GM12878 (cell line): ENCODE data around the gene SYNGR4. TPM values are rescaled to one million over a fixed set of nuclear protein-coding genes. Genes with fewer than 3 reads are reported as not detected.

Experiments
- ATAC-seq: fragments of 200-7000 bp; cut with Tn5 transposase; 3 replicates; pipeline ENCODE4 v1.9.1; 2020; ENCODE audit warnings: mild to moderate bottlenecking, moderate library complexity
- BruUV-seq: library from RNA; stranded (reverse); fragments of 400-500 nt; replicated peaks from 2 replicates; lab custom pipeline; 2021; lab: Mats Ljungman, UMichigan
- CTCF ChIA-PET: fragments of 300-600 bp; sonication (Branson Sonifier 250); formaldehyde crosslinking; extraction: SDS; loops from one replicate; lab custom pipeline; 2021; ENCODE audit warnings: inconsistent platforms; lab: Yijun Ruan, JAX
- POLR2A ChIA-PET: fragments of 350-600 bp; formaldehyde crosslinking; extraction: SDS; loops from one replicate; lab custom pipeline; 2021; ENCODE audit warnings: inconsistent platforms; lab: Charles Lee
- RAD21 ChIA-PET: fragments of 300-600 bp; sonication (Branson Sonifier 250); formaldehyde crosslinking; loops from one replicate; lab custom pipeline; 2023; ENCODE audit warnings: antibody characterized with exemption; ENCODE audit not compliant: unreplicated experiment; lab: Charles Lee
- SMC1A ChIA-PET: fragments of 300-600 bp; sonication (Branson Sonifier 250); formaldehyde crosslinking; loops from one replicate; lab custom pipeline; 2023; ENCODE audit not compliant: unreplicated experiment, uncharacterized antibody; lab: Charles Lee
- DNase-seq: peaks from one replicate; pipeline ENCODE4 v3.0.0-alpha.2; 2011; ENCODE audit warnings: low read depth, low spot score
- FAIRE-seq: peaks from 3 replicates; lab custom pipeline; 2011; peaks lifted over from hg19 to GRCh38; lab: Jason Lieb, UNC
- H2AFZ ChIP-seq: 2 replicates; pipeline ENCODE4 v1.6.0; 2011; ENCODE audit warnings: low read depth, low read length, control low read depth; ENCODE audit not compliant: control insufficient read depth
- H3K27ac ChIP-seq: 2 replicates; pipeline ENCODE4 v1.5.1; 2011; ENCODE audit warnings: control low read depth; ENCODE audit not compliant: control insufficient read depth, insufficient read depth
- H3K27me3 ChIP-seq, 2 experiments: replicated peaks in 1 of 2; 2 replicates each; pipeline versions ENCODE4 v1.6.0 to v1.6.1; 2011; ENCODE audit warnings: low read length in 1 of 2; ENCODE audit not compliant: control insufficient read depth in 2 of 2, insufficient read depth in 2 of 2
- H3K36me3 ChIP-seq, 2 experiments: 2 replicates each; pipeline ENCODE4 v1.5.1; 2011; ENCODE audit warnings: low read length in 1 of 2; ENCODE audit not compliant: control insufficient read depth in 2 of 2, insufficient read depth in 2 of 2
- H3K4me1 ChIP-seq: 2 replicates; pipeline ENCODE4 v1.6.1; 2011; ENCODE audit warnings: mild to moderate bottlenecking, low read length, moderate library complexity, mixed read lengths; ENCODE audit not compliant: control insufficient read depth, insufficient read depth
- H3K4me2 ChIP-seq: 2 replicates; pipeline ENCODE4 v1.6.0; 2011; ENCODE audit warnings: control low read depth; ENCODE audit not compliant: control insufficient read depth, insufficient read depth
- H3K4me3 ChIP-seq: fragments of 200-600 bp; sonication (generic); 2 replicates; pipeline ENCODE4 v1.5.1; 2016
- H3K79me2 ChIP-seq: 2 replicates; pipeline ENCODE4 v1.6.0; 2011; ENCODE audit warnings: low read length; ENCODE audit not compliant: control insufficient read depth, insufficient read depth
- H3K9ac ChIP-seq: 2 replicates; pipeline ENCODE4 v1.8.0; 2011; ENCODE audit warnings: low read length, control low read depth, mixed read lengths; ENCODE audit not compliant: control insufficient read depth, insufficient read depth
- H3K9me3 ChIP-seq: replicated peaks from 3 replicates; pipeline ENCODE4 v1.5.1; 2011; ENCODE audit warnings: mild to moderate bottlenecking, low read length; ENCODE audit not compliant: control insufficient read depth, insufficient read depth
- H4K20me1 ChIP-seq: 2 replicates; pipeline ENCODE4 v1.6.0; 2011; ENCODE audit not compliant: control insufficient read depth, insufficient read depth
- BCL11A ChIP-seq: IDR thresholded peaks from 2 replicates; pipeline ENCODE4 v1.6.1; 2011; ENCODE audit warnings: low read depth, low read length
- BRCA1 ChIP-seq: IDR thresholded peaks from 2 replicates; pipeline ENCODE4 v1.6.1; 2011; ENCODE audit warnings: low read depth, low read length, improper control_type of control experiment
- HCFC1 ChIP-seq: fragments of 150-350 bp; IDR thresholded peaks from 2 replicates; pipeline ENCODE4 v1.6.1; 2014; ENCODE audit warnings: low read length
- IKZF2 ChIP-seq, 2 experiments: fragments of 450-650 bp; IDR thresholded peaks; 2 replicates each; pipeline ENCODE4 v1.6.1; 2017; ENCODE audit warnings: mild to moderate bottlenecking in 2 of 2, moderate library complexity in 2 of 2
- IRF4 ChIP-seq: IDR thresholded peaks from 2 replicates; pipeline ENCODE4 v1.6.1; 2011; ENCODE audit warnings: low read depth, low read length
- NFYB ChIP-seq: IDR thresholded peaks from 2 replicates; pipeline ENCODE4 v1.6.1; 2011; ENCODE audit warnings: low read depth, mild to moderate bottlenecking, low read length, improper control_type of control experiment, moderate library complexity; ENCODE audit not compliant: insufficient read depth
- NR2C1 ChIP-seq: fragments of 450-650 bp; IDR thresholded peaks from 2 replicates; pipeline ENCODE4 v1.6.1; 2017; ENCODE audit warnings: antibody characterized with exemption, mild to moderate bottlenecking, moderate library complexity
- NR2C2 ChIP-seq: IDR thresholded peaks from 2 replicates; pipeline ENCODE4 v1.6.1; 2011; ENCODE audit warnings: borderline replicate concordance, low read depth; ENCODE audit not compliant: control insufficient read depth, insufficient read length
- POLR2AphosphoS2 ChIP-seq: IDR thresholded peaks from 2 replicates; pipeline ENCODE4 v1.6.1; 2011; ENCODE audit warnings: low read depth, mild to moderate bottlenecking, low read length, improper control_type of control experiment, moderate library complexity
- PRDM15 ChIP-seq: fragments of 450-650 bp; formaldehyde crosslinking; IDR thresholded peaks from 2 replicates; pipeline ENCODE4 v1.4.0; 2020; ENCODE audit warnings: mild to moderate bottlenecking, moderate library complexity
- RFX5 ChIP-seq: IDR thresholded peaks from 2 replicates; pipeline ENCODE4 v1.6.1; 2011; ENCODE audit warnings: low read depth, low read length, improper control_type of control experiment
- SIX5 ChIP-seq: IDR thresholded peaks from 2 replicates; pipeline ENCODE4 v1.6.1; 2011; ENCODE audit warnings: mild to moderate bottlenecking, low read depth, low read length, moderate library complexity; ENCODE audit not compliant: severe bottlenecking
- ZNF622 ChIP-seq: fragments of 450-650 bp; IDR thresholded peaks from 2 replicates; pipeline ENCODE4 v1.6.1; 2017; ENCODE audit warnings: mild to moderate bottlenecking, inconsistent platforms
- WGBS: methylation state at CpG from one replicate; pipeline ENCODE4 v1.1.6; 2016; ENCODE audit warnings: low lambda C conversion rate; ENCODE audit not compliant: insufficient replicate concordance, insufficient coverage; ENCODE audit errors: missing lambda C conversion rate; 5-methylcytosine and 5-hydroxymethylcytosine counted together
- in situ Hi-C: fragments of 300-500 bp; cut with MboI; formaldehyde crosslinking; loops from 9 replicates; pipeline ENCODE4 v1.14.3; 2018; ENCODE audit warnings: mixed read lengths
- intact Hi-C: fragments of 100-400 bp; cut with micrococcal nuclease; formaldehyde crosslinking; loops from one replicate; pipeline ENCODE4 v1.14.2; 2022; ENCODE audit not compliant: unreplicated experiment
- polyA plus RNA-seq, 11 experiments: library from polyadenylated mRNA; depleted of rRNA in 4 of 11; unstranded in 6 of 11; stranded (reverse) in 5 of 11; fragments of >200 nt; fragmentation: Nextera tagmentation in 4 of 11; fragmentation: Illumina TruSeq in 1 of 11; extraction: Ambion mirVana in 4 of 11; extraction: Trizol in 1 of 11; gene quantifications; 1 replicate in 1 of 11; 2 replicates in 10 of 11; pipeline versions ENCODE4 v1.2.1 to v1.2.3, GENCODE V29; 2011 to 2016; ENCODE audit warnings: inconsistent platforms in 2 of 11, missing spikeins in 2 of 11, low read depth in 1 of 11
- total RNA-seq, 4 experiments: library from RNA; depleted of rRNA in 3 of 4; stranded (reverse); fragments of >200 nt in 3 of 4; fragmentation: Illumina TruSeq in 1 of 4; extraction: Trizol in 1 of 4; gene quantifications; 2 replicates each; pipeline versions ENCODE4 v1.2.1 to v1.2.3, GENCODE V29; 2013 to 2021

SYNGR4 gene
- total and polyA plus RNA-seq, 10 of the 15 experiments (the other 5 are each of a cell fraction or from before 2014, with no cell fraction given) = 0.08 to 0.72 (median 0.17) TPM; not detected in 6

- no peak for FAIRE-seq
- H3K27me3 ChIP-seq = no peaks in the 10 kb centered on the region
- H3K4me3 ChIP-seq = no peak overlapping the region
- no peaks in the 10 kb centered on the region for H3K9me3 ChIP-seq
- no peak overlapping the region for H3K4me2 ChIP-seq
- 91% methylated on average over 6 of the region's 6 CpGs for WGBS
- in situ Hi-C loops (no loop called here), intact Hi-C loops (no loop called here)
- no peak for DNase-seq
- TF ChIP-seq BCL11A (no peak), ZNF622 (no peak), SIX5 (peak; percentile 62), BRCA1 (no peak), IKZF2 (IDR thresholded peaks at IDR 0.05) (no peak), RFX5 (no peak), NFYB (no peak), NR2C2 (no peak), HCFC1 (peak; percentile 50), NR2C1 (no peak), IRF4 (no peak), PRDM15 (CRISPR knock-in tag) (no peak), POLR2AphosphoS2 (no peak)
- RAD21 ChIA-PET = no interaction called here
- POLR2A ChIA-PET = no interaction called here
- BruUV-seq = no TSS peak
- H2AFZ ChIP-seq = no peak overlapping the region
- 0 out of 3 replicates have a peak, but pooled peaks have one; percentile 50 for ATAC-seq
- no peaks in the 10 kb centered on the region for H3K4me1 ChIP-seq
- peaks cover 0 to 2% of the 10 kb centered on the region in 2 experiments; a peak in 2 of 4 replicates for H3K36me3 ChIP-seq
- no peaks in the 10 kb centered on the region for H3K79me2 ChIP-seq
- no peaks in the 10 kb centered on the region for H4K20me1 ChIP-seq
- SMC1A ChIA-PET = no interaction called here
- no peak overlapping the region for H3K9ac ChIP-seq
- CTCF ChIA-PET = interaction anchor here (1.8 kb wide), 1 partner anchor 31 kb away, joined by 5 read pairs; no protein-coding TSS in a partner anchor
- H3K27ac ChIP-seq = no peak overlapping the region
Observed at GRCh38 chr19:48344892-48345291, 19.3 kb upstream of the SYNGR4 start.
